Measurements from ENCODE around the gene PTGER4.

DNA sequence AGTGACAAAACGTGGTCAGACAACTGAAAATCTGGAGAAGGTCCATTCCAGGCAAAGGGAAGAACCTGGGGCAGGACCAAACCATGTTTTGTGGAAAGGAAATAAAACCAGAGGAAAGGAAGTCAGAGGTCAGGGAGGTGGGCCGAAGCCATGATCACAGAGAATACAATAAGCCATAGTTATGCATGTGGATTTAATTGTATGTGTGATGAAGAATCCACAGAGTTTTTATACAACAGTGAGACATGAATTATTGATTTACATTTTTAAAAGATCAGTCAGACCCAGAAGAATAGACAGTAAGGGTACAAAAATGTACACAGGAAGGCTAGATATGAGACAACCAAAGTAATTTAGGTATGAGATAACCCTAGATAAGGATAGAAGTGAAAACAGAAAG is 55.3 kb downstream of the PTGER4 start:
- TF ChIP-seq, protein P1, sequence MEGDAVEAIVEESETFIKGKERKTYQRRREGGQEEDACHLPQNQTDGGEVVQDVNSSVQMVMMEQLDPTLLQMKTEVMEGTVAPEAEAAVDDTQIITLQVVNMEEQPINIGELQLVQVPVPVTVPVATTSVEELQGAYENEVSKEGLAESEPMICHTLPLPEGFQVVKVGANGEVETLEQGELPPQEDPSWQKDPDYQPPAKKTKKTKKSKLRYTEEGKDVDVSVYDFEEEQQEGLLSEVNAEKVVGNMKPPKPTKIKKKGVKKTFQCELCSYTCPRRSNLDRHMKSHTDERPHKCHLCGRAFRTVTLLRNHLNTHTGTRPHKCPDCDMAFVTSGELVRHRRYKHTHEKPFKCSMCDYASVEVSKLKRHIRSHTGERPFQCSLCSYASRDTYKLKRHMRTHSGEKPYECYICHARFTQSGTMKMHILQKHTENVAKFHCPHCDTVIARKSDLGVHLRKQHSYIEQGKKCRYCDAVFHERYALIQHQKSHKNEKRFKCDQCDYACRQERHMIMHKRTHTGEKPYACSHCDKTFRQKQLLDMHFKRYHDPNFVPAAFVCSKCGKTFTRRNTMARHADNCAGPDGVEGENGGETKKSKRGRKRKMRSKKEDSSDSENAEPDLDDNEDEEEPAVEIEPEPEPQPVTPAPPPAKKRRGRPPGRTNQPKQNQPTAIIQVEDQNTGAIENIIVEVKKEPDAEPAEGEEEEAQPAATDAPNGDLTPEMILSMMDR (IDR thresholded peaks at IDR 0.05), result no peak
- TF ChIP-seq POLR2A (IDR thresholded peaks at IDR 0.05), result no peak
